Nasal cavity respiratory epithelium epithelial cell of viscerocranial mucosa (primary cell): Measurements from ENCODE around the gene PRDM16. TPM values are rescaled to one million over a fixed set of nuclear protein-coding genes. Genes with fewer than 3 reads are reported as not detected.

Experiments
- total RNA-seq: library from RNA; depleted of rRNA; stranded (reverse); fragments of >200 nt; gene quantifications from 2 replicates; pipeline ENCODE4 v1.2.3, GENCODE V29; 2014

PRDM16 gene
- 0.21 and 0.34 TPM in 2 replicates for total RNA-seq

DNA sequence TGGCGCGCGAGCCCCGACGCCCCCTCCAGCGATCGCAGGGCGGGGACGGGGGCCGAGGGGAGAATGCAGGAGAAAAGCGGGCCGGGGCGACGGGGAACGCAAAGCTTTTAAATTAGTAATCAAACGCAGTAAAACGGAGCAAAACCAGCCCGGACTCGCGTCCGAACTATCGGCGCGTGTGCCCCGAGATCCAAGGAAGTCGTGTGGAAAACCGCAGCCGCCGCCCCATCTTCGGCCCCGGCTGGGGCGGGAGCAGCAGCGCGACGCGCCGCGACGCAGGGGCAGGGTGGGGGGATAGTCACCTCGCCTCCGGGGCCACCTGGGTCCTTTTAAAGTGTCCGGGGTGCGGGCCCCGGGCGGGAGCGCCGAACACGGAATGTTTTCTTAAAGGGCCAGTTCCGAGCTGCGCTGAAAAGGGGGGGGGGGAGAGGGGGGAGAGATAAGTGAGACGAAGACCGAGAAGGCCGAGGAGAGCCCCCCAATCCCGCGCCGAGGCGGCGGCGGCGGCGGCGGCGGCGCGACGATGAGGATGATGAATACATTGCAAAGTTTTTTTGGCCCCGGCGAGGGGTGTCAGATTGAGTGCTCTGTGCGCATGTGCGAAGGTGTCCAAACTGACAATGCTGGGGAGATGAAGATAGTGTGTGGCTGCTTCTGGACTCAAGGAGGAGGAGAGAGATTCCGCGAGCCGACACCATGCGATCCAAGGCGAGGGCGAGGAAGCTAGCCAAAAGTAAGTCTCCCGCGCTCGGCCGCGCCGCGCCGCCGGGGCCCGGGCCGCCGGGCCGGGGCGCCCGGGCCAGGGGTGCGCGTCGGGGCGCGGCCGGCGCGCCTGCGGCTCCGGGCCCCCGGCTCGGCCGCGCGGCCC lies at the start of gene PRDM16:
TSS of gene PRDM16 (plus strand) at position 640 of the 868 bp plus-strand sequence. CDS start at position 697, 57 bp downstream.

DNA sequence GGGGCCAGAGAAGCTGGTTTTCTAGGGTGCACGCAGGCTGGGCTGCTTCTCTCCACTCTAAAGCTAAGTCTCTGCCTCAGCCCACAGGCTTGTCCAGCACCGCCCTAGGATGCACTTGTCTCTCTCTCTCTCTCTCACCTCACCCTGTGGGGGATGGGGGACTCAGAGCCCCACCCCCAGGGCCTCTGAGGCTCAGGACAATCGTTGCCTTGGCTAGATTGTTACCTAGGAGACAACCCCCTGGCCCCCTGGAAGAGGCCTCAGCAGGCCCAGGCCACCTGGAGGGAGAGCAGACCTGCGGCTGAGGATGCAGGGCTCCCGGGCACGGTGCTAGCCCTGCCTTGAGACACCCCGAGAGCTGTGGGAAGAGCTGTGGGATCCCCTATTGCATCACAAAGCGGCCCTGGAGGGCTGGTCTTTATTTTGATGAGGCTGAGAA lies 47.8 kb upstream of the PRDM16 start, which contains the start of gene ACTRT2:
TSS of gene ACTRT2 (plus strand) at position 235 of the 439 bp plus-strand sequence. CDS start 220 bp downstream, outside the sequence.

DNA sequence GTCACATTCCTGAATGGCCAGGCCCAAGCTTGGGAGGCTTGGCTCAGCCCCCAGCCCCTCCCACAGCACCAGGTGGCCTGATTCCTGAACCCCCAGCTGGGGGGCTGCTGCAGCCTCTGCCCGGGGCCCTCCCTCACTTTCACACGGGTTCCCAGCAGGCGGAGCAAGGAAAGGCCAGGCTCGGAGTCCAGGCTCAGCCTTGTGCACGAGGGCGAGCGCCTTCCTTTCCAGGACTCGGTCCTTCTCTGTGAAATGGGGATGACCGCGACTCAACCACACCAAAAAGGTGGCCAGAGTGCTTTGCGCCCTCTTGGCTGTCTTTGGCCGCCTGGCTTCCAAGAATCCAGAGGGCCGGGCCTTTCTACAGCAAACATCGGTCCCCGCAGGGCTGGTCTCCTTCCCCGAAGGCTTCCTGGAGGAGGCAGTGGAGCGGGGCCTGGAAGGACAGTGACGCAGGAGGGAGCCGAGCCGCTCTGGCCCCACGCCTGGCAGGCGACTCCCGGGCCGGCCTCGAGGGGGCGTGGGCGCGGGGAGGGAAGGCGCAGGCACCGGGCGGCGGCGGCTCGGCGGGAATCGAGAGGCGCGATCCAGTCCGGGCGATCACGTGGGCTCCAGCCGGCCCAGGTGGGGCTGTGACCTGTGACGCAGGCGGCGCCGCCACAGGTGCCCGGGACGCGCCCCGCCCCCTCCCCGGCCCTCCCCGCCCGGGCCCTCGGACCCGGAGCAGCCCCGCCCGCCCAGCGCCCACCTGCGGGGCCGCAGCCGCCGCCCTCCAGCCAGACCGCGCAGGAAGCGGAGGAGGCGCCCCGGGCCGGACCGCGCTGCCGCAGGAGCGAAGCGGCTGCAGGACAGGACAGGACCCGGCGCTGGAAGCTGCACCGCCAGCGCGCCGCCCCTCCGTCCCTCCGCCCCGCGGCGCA lies 385.1 kb downstream of the PRDM16 start, which contains the start of gene ARHGEF16:
TSS of gene ARHGEF16 (plus strand) at position 775 of the 920 bp plus-strand sequence. CDS start 8,420 bp downstream, outside the sequence.

Other genes with a start within 250 kb of the PRDM16 start
- gene ACTRT2, start 47.7 kb upstream of the PRDM16 start, total RNA-seq, result not detected in 2 replicates